HL-60 (cell line): ENCODE data around the gene ADRB1.

Experiments used
- DNase-seq, 2 experiments: peaks; one replicate each; pipeline ENCODE4 v3.0.0-alpha.2; 2010 to 2020; ENCODE audit warnings: low read depth in 1 of 2, low spot score in 1 of 2
- H3K27ac ChIP-seq: fragments of 250-450 bp; sonication (Bioruptor Pico); replicated peaks from 2 replicates; pipeline ENCODE4 v1.5.1; 2020; ENCODE audit warnings: mild to moderate bottlenecking, moderate library complexity
- H3K27me3 ChIP-seq: fragments of 250-450 bp; sonication (Bioruptor Pico); 2 replicates; pipeline ENCODE4 v1.5.1; 2021; ENCODE audit warnings: mild to moderate bottlenecking, moderate library complexity; ENCODE audit not compliant: insufficient read depth, poor library complexity, severe bottlenecking
- H3K4me3 ChIP-seq: replicated peaks from 2 replicates; pipeline ENCODE4 v1.5.1; 2011; ENCODE audit warnings: mild to moderate bottlenecking, control low read depth, low read length; ENCODE audit not compliant: insufficient read depth
- GABPA ChIP-seq: IDR thresholded peaks from 2 replicates; pipeline ENCODE4 v1.6.1; 2012; ENCODE audit warnings: low read depth
- POLR2AphosphoS5 ChIP-seq: IDR thresholded peaks from 2 replicates; pipeline ENCODE4 v1.6.1; 2012; ENCODE audit warnings: low read depth
- SPI1 ChIP-seq: IDR thresholded peaks from 2 replicates; pipeline ENCODE4 v1.6.1; 2012; ENCODE audit warnings: low read depth, mild to moderate bottlenecking, borderline replicate concordance
- long read RNA-seq: library from polyadenylated mRNA; unstranded; transcript quantifications from one replicate; pipeline ENCODE4 v2.0.0, GENCODE V29; 2020
- TF ChIP-seq, protein P1 (sequence below): IDR thresholded peaks from 2 replicates; pipeline ENCODE4 v1.6.1; 2012; ENCODE audit warnings: low read depth; ENCODE audit not compliant: insufficient replicate concordance
- TF ChIP-seq, protein P2 (sequence below): IDR thresholded peaks from one replicate; pipeline ENCODE4 v1.5.1; 2011; ENCODE audit warnings: low read length, control low read depth, inconsistent platforms; ENCODE audit not compliant: insufficient read depth

ADRB1 gene
- long read RNA-seq = 0 reads

DNA sequence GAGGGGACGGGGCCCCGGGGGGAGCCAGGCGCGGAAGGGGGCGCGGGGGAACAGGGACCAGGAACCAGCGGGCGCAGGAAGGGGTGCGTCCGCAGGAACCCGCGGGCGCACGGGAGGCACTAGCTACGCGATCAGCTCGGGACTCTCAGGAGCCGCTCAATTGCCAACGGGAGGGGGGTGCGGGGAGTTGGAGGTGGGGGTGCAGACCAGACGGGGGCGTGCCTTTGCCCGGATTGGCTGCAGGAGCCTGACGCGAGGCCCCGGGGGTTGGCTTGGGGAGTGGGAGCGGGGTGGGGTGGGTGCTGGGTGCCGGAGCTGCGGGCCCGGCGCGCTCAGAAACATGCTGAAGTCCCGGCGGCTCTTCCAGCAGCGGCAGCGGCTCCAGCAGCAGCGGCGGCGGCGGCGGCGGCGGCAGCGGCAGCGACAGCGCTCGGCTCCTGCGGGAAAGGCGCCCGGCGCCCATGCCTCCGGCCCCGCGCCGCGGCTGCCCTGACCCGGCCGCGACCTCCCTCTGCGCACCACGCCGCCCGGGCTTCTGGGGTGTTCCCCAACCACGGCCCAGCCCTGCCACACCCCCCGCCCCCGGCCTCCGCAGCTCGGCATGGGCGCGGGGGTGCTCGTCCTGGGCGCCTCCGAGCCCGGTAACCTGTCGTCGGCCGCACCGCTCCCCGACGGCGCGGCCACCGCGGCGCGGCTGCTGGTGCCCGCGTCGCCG lies at the start of gene ADRB1:
Gene ADRB1 (plus strand): TSS at position 335 of the 715 bp plus-strand sequence. CDS start 267 bp downstream, at position 602.
- TF ChIP-seq, protein P1, sequence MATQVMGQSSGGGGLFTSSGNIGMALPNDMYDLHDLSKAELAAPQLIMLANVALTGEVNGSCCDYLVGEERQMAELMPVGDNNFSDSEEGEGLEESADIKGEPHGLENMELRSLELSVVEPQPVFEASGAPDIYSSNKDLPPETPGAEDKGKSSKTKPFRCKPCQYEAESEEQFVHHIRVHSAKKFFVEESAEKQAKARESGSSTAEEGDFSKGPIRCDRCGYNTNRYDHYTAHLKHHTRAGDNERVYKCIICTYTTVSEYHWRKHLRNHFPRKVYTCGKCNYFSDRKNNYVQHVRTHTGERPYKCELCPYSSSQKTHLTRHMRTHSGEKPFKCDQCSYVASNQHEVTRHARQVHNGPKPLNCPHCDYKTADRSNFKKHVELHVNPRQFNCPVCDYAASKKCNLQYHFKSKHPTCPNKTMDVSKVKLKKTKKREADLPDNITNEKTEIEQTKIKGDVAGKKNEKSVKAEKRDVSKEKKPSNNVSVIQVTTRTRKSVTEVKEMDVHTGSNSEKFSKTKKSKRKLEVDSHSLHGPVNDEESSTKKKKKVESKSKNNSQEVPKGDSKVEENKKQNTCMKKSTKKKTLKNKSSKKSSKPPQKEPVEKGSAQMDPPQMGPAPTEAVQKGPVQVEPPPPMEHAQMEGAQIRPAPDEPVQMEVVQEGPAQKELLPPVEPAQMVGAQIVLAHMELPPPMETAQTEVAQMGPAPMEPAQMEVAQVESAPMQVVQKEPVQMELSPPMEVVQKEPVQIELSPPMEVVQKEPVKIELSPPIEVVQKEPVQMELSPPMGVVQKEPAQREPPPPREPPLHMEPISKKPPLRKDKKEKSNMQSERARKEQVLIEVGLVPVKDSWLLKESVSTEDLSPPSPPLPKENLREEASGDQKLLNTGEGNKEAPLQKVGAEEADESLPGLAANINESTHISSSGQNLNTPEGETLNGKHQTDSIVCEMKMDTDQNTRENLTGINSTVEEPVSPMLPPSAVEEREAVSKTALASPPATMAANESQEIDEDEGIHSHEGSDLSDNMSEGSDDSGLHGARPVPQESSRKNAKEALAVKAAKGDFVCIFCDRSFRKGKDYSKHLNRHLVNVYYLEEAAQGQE = no peak
- TF ChIP-seq, protein P2, sequence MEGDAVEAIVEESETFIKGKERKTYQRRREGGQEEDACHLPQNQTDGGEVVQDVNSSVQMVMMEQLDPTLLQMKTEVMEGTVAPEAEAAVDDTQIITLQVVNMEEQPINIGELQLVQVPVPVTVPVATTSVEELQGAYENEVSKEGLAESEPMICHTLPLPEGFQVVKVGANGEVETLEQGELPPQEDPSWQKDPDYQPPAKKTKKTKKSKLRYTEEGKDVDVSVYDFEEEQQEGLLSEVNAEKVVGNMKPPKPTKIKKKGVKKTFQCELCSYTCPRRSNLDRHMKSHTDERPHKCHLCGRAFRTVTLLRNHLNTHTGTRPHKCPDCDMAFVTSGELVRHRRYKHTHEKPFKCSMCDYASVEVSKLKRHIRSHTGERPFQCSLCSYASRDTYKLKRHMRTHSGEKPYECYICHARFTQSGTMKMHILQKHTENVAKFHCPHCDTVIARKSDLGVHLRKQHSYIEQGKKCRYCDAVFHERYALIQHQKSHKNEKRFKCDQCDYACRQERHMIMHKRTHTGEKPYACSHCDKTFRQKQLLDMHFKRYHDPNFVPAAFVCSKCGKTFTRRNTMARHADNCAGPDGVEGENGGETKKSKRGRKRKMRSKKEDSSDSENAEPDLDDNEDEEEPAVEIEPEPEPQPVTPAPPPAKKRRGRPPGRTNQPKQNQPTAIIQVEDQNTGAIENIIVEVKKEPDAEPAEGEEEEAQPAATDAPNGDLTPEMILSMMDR = no peak
- TF ChIP-seq GABPA (no peak), SPI1 (no peak), POLR2AphosphoS5 (no peak)

DNA sequence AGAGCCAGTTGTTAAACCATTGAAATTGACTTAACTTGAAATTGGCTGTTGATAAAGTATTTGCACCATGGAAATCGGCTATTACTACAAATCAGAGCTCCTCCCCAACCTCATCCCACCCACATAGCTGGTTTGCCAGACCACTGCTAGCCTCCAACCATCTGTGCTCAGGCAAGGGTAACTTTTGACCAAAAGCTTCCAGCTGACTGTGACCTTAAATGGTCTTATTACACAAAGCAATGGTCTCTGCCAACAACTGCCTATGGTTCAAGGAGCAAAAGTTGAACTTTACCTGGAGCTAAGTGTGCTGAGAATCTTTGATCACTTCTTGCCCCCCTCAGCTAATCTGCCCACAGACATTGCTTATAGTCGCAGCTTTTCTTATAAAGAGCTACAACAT lies 48.5 kb upstream of the ADRB1 start:
- H3K27ac ChIP-seq = no peak overlapping the region
- H3K4me3 ChIP-seq = no peak overlapping the region
- no peak for DNase-seq
- TF ChIP-seq, protein P2 = no peak
- no peaks in the 10 kb centered on the region for H3K27me3 ChIP-seq

More for the DNA sequence above, at the start of gene ADRB1:
- H3K27ac ChIP-seq = 0 out of 2 replicates have a peak within 1 kb of the TSS, but pooled peaks have one; percentile 6
- H3K27me3 ChIP-seq = peaks cover 11% of the 10 kb centered on the region
- DNase-seq = peak; percentile 82 to 85
- H3K4me3 ChIP-seq = peak within 1 kb of the TSS; percentile 57

DNA sequence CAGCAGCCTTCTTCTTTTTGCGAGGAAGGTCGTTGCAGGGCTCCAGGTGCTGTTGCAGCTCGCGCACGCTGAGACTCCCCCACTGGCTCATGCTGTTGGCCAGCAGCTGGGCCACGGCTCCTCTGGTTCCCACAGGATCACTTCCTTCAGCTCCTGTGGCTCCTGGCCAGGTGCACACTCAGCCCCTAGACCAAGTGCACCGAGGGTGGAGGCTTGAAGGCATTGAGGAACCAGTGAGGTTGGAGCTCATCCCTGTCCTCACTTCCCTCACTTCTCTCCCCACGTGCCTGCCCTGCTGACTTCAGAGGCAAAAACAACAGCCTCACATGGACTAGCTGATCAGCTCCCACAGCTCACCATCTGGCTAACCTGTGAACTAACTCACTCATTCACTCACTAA lies 46.2 kb upstream of the ADRB1 start:
- no peak overlapping the region for H3K27ac ChIP-seq
- no peak for DNase-seq
- H3K27me3 ChIP-seq = no peaks in the 10 kb centered on the region
- no peak overlapping the region for H3K4me3 ChIP-seq
- TF ChIP-seq, protein P1 = no peak
- TF ChIP-seq SPI1 (no peak), POLR2AphosphoS5 (no peak), GABPA (no peak)
- TF ChIP-seq, protein P2 = no peak

DNA sequence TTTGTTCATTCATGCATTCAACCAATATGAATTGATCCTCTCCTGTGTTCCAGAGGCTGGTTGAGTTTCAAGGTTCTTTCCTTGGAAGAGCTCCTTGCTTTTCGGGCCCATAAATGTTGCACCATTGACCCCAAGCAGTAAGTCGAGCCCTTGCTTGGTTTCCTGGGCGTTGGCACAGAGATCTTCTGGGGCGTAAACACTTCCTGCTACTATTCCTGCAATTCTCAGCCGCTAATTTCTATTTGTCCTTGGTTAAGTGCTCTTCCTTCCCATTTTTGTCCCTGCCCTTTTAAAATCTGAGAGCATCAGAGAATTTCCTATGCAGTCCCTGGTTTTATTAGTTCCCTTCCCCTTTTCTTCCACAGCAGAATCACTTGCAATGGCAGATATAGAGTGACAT lies 44.1 kb upstream of the ADRB1 start:
- TF ChIP-seq SPI1 = 0 out of 2 replicates have a peak, but pooled peaks have one; percentile 14
- TF ChIP-seq, protein P1 = no peak
- no peak for TF ChIP-seq POLR2AphosphoS5
- TF ChIP-seq, protein P2 = no peak
- Histone ChIP-seq H3K27ac (no peak overlapping the region), H3K4me3 (no peak overlapping the region), H3K27me3 (no peaks in the 10 kb centered on the region)
- no peak for DNase-seq
